Thymus (tissue), 11 donors: ENCODE data around the gene LIMCH1. TPM values are rescaled to one million over a fixed set of nuclear protein-coding genes. Genes with fewer than 3 reads are reported as not detected.

ENCODE experiments used
- DNase-seq, 9 donors: peaks; one replicate each; pipeline ENCODE4 v3.0.0-alpha.2; 2013; ENCODE audit warnings: low spot score in 9 of 9, low read depth in 6 of 9, missing footprints in 1 of 9
- H3K27ac ChIP-seq, 2 donors: one replicate each; pipeline ENCODE4 v1.5.1; 2013; ENCODE audit warnings: control low read depth in 1 of 2, low read depth in 1 of 2, low read length in 1 of 2, mild to moderate bottlenecking in 1 of 2, moderate library complexity in 1 of 2
- H3K27me3 ChIP-seq, 2 donors: one replicate each; pipeline ENCODE4 v1.5.1; 2013; ENCODE audit warnings: low read length in 1 of 2; ENCODE audit not compliant: control insufficient read depth in 2 of 2, insufficient read depth in 1 of 2
- H3K36me3 ChIP-seq, 2 donors: one replicate each; pipeline ENCODE4 v1.5.1; 2013; ENCODE audit warnings: low read length in 1 of 2, mild to moderate bottlenecking in 1 of 2, moderate library complexity in 1 of 2; ENCODE audit not compliant: control insufficient read depth in 2 of 2, insufficient read depth in 2 of 2
- H3K4me1 ChIP-seq, 2 donors: one replicate each; pipeline ENCODE4 v1.5.1; 2013; ENCODE audit warnings: low read length in 2 of 2; ENCODE audit not compliant: control insufficient read depth in 2 of 2, insufficient read depth in 2 of 2
- H3K4me3 ChIP-seq, 2 donors: one replicate each; pipeline ENCODE4 v1.5.1; 2013; ENCODE audit warnings: low read length in 2 of 2, control low read depth in 1 of 2, mild to moderate bottlenecking in 1 of 2
- H3K9me3 ChIP-seq, 2 donors: one replicate each; pipeline ENCODE4 v1.5.1; 2013; ENCODE audit warnings: low read length in 1 of 2, mild to moderate bottlenecking in 1 of 2; ENCODE audit not compliant: control insufficient read depth in 2 of 2, insufficient read depth in 1 of 2
- WGBS: extraction: QIAGEN DNeasy Blood & Tissue Kit; methylation state at CpG from one replicate; pipeline ENCODE4 v1.1.7; 2013; 5-methylcytosine and 5-hydroxymethylcytosine counted together
- polyA plus RNA-seq: library from polyadenylated mRNA; stranded (reverse); fragments of 200-250 nt; gene quantifications from one replicate; pipeline ENCODE4 v1.2.3, GENCODE V29; 2013
- total RNA-seq: library from RNA; stranded (reverse); fragments of 120-200 nt; gene quantifications from one replicate; pipeline ENCODE4 v1.2.4, GENCODE V29; 2013
- donor health status: healthy.

LIMCH1 gene
- total and polyA plus RNA-seq, 2 donors: 5.4 to 13.8 TPM

DNA sequence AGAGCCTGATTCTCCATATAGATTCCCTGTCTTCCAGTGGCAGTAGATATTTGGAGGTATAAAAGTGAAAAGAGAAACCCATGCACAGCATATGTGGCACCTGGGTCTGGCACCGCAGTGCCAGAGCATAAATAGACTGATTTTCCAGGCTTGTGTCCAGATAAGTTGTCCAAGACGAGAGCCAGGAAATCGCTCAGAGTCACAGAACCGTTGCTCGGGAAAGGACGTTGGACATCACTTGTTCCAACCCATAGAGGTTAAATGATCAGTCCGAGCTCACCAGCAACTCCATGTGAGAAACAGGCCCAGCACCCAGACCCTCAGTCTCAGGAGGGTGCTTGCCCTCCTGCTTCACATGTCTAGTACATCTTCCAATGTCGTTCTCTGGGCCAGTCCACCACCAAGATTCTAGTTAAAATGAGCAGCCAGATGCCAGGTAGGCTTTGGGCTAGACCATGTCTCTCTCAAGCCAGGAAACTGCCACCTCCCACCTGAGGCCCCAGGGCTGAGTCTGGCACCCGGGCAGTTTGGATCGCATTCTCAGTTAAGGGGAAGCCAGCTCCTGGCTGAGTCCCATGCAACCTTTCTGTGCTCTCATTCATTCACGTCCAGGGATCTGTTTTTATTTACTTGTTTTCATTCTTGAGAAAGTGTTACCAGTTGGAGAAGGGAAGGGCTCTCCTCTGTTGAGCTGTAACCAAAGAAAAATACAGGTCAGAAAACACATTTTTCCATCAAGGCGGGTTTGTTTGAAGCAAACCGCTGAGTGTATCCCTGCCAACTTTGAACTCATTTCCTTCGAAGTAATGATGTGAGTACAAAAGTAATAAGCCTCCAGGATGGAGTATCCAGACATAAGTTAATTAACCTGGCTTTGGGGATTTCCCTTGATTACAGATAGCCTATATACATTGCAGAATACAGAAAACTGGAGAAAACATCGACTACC, 118.9 kb downstream of the LIMCH1 start:
- H3K9me3 ChIP-seq: no peaks in the 10 kb centered on the region
- no peaks in the 10 kb centered on the region for H3K27me3 ChIP-seq
- no peak overlapping the region for H3K4me3 ChIP-seq
- no peak overlapping the region for H3K27ac ChIP-seq
- no peak for DNase-seq
- 87% methylated on average over 15 of the region's 15 CpGs for WGBS
- no peaks in the 10 kb centered on the region for H3K4me1 ChIP-seq
- no peaks in the 10 kb centered on the region for H3K36me3 ChIP-seq

DNA sequence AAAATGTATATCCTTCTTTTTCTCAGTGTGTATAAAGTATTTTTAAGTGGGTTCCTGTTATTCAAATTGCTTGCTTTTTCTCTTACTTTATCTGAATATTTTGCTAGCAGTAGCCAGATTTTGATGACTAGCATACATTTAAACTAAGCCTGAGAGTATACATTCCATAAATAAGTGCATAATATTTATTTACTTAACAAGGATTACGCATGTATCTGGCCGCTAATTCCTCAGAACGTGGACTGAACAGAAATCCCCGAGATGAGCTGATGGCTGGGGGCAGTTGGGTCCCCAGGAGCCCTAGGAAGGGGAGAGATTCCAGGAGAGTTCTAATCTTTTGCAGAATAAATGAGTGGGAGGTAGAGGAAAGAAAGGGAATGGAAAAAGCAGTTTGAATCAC, 119.6 kb downstream of the LIMCH1 start:
- Histone ChIP-seq H3K27me3 (no peaks in the 10 kb centered on the region), H3K4me3 (no peak overlapping the region), H3K27ac (no peak overlapping the region), H3K9me3 (no peaks in the 10 kb centered on the region), H3K4me1 (no peaks in the 10 kb centered on the region), H3K36me3 (no peaks in the 10 kb centered on the region)
- 92% methylated on average over 4 of the region's 4 CpGs for WGBS
- no peak for DNase-seq

DNA sequence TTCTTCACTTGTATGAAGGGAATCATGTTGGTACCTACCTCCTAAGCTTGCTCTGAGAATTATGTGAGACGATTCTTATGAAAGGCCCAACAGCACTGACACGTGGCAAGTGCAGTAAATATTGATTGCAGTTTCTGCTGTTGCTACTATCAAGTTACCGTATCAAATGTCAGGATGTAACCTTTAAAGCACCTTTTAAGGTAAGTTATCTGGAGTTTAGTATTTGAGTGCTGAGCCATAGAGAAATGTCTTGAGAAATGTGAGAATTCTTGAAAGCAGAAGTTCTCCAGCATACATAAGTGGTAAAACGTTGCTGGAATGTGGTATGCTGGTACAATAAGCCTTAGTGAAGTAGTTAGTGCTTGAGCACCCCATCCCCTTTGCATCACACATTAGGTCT, 120.2 kb downstream of the LIMCH1 start:
- Histone ChIP-seq H3K4me1 (no peaks in the 10 kb centered on the region), H3K36me3 (no peaks in the 10 kb centered on the region), H3K27me3 (no peaks in the 10 kb centered on the region), H3K9me3 (no peaks in the 10 kb centered on the region), H3K4me3 (no peak overlapping the region), H3K27ac (no peak overlapping the region)
- DNase-seq: no peak
- WGBS: 55% methylated on average over 4 of the region's 4 CpGs

DNA sequence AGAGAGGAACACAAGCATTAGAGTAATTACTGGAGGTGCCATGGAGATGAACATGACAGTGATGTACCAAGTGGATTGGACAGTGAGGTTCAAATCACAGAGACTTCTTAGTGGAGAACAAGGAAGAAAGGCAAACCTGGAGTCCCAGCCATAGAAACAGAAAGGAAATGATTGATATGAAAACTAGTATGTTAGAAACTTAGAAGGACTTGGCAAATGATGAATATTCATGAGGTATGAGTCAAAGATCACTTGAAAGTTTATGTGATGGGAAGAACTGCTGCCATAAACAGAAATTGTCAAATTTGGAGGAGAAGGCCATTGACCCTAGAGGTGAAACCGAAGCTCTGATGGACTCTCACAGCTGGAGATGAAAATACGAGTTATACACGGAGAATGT, 122.4 kb downstream of the LIMCH1 start:
- H3K9me3 ChIP-seq: no peaks in the 10 kb centered on the region
- H3K36me3 ChIP-seq: no peaks in the 10 kb centered on the region
- WGBS: 94% methylated on average over 3 of the region's 3 CpGs
- DNase-seq: no peak
- H3K27me3 ChIP-seq: no peaks in the 10 kb centered on the region
- no peaks in the 10 kb centered on the region for H3K4me1 ChIP-seq
- H3K4me3 ChIP-seq: no peak overlapping the region
- H3K27ac ChIP-seq: no peak overlapping the region

DNA sequence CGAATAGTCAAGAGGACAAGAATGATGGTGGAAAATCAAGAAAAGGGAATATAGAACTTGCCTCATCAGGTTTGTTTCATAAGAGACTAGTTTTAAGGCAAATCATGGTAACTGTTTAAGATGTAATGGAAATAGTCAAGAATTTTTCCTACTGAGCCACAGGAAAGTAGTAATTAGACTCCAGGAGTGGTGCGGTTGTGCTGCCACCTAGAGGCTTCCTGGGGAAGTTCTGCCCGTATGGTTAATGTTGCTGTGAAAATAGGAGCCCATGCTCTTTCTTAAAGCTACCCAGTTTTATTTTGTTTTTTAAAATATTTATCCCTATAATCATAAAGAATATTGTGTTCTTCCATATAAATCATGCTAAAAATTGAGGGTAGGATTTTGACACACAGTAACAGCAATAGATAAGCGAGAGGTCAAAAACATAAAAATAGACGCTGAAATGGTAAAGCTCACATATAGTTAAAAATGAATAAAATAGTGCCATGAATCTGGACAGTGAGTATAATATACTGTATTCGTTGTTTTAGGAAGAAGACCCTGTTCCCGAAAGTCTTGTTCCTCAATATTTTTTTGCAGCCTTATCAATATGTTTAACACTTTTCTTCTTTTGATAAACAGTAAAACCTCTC, 123.6 kb downstream of the LIMCH1 start:
- Histone ChIP-seq H3K4me3 (no peak overlapping the region), H3K4me1 (no peaks in the 10 kb centered on the region), H3K27ac (no peak overlapping the region), H3K36me3 (no peaks in the 10 kb centered on the region), H3K9me3 (no peaks in the 10 kb centered on the region), H3K27me3 (no peaks in the 10 kb centered on the region)
- WGBS: 53% methylated on average over 7 of the region's 7 CpGs
- peak in 7 of 9 donors; percentile 10 to 47 (median 18) for DNase-seq

DNA sequence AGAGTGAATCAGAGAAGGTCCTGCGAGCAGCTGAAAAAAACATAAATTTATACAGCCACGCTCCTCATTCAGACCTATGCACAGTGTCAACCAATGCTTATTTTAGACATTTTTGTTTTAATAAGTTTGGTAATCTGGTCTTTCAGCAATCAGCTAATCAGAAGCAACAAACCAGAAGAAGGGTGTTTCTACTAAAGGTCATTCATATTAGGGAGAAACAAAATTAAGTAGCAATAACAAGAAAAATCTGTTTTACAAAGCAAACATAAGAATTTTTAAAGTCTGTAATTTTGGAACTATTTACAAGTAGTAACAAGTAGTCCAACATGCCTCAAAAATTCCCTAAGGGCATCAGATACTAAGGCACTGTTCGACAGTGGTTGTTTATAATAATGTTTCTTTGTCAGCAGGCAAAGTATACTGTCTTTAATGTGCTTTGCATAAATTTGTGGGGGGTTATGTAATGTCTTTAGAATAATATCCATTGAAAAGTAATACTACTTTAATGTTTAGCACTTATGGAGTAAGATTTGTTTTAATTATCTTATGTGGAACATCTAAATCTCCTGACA, 127.8 kb downstream of the LIMCH1 start:
- DNase-seq: no peak
- Histone ChIP-seq H3K9me3 (no peaks in the 10 kb centered on the region), H3K36me3 (no peaks in the 10 kb centered on the region), H3K4me3 (no peak overlapping the region), H3K27ac (no peak overlapping the region), H3K27me3 (no peaks in the 10 kb centered on the region), H3K4me1 (no peaks in the 10 kb centered on the region)
- 94% methylated on average over 3 of the region's 3 CpGs for WGBS

DNA sequence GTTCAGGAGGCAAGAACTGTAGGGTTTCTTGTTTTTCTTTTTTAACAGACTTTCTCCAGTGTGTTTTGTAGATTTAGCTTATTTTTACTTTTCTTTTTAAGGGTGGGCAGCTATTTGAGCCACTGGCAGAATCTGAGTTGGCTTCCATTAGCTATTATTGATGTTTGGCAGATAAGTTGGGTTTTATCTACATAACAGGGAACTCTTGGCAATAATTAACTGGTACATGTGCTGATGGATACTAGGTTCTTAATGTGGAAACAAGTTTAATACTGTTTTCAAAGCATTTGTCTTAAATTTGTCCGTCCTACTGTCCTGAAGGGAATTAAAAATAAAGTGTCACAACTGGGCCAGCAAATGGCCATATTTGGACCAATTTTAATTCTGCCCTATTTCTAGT, 130.1 kb downstream of the LIMCH1 start:
- no peaks in the 10 kb centered on the region for H3K4me1 ChIP-seq
- H3K27ac ChIP-seq: no peak overlapping the region
- no peaks in the 10 kb centered on the region for H3K27me3 ChIP-seq
- no peak for DNase-seq
- no peaks in the 10 kb centered on the region for H3K36me3 ChIP-seq
- H3K9me3 ChIP-seq: no peaks in the 10 kb centered on the region
- H3K4me3 ChIP-seq: no peak overlapping the region
- 93% methylated on average over 1 of the region's 1 CpG for WGBS

DNA sequence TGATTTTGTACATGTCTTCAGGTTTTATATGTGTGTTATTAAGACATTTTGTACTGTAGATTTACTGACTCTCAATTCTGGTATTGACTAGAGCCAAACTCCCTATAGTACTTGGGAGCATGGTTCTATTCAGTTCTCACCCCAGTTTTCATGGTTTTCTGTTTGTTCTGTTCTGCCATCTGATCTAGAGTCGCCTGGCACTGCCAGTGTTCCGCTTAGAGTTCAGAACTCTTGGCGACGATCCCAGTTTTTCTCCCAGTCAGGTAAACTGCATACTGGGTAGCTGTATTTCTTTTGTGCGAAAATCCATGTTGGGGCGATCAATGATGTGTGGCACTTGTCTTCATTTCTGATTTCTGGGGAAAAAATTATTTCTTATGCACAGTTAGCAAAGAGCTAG, 132.6 kb downstream of the LIMCH1 start:
- DNase-seq: no peak
- Histone ChIP-seq H3K4me3 (no peak overlapping the region), H3K27me3 (no peaks in the 10 kb centered on the region), H3K4me1 (no peaks in the 10 kb centered on the region), H3K27ac (no peak overlapping the region), H3K9me3 (no peaks in the 10 kb centered on the region), H3K36me3 (no peaks in the 10 kb centered on the region)
- 97% methylated on average over 6 of the region's 6 CpGs for WGBS

DNA sequence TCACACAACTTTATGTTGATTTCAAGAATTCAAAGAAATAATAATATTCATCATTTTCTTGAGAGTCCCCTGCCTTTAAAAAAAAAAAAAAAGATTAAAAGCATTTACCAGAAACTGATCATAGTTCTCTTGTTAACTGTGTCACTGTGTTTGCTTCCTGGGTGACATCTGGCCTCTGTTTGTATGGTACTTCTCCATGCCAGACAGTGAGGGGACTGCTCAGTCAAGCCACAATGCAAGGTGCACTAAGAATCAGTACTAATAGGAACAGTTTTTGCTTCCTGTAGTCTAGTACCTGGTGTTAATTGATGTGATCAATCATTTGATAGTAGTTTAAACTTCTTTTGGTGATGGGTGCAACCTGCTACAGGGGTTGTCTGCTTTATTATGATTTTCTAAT, 133.0 kb downstream of the LIMCH1 start:
- Histone ChIP-seq H3K4me1 (no peaks in the 10 kb centered on the region), H3K9me3 (no peaks in the 10 kb centered on the region), H3K36me3 (no peaks in the 10 kb centered on the region), H3K27ac (no peak overlapping the region), H3K4me3 (no peak overlapping the region), H3K27me3 (no peaks in the 10 kb centered on the region)
- DNase-seq: no peak
